GM21447 (cell line): ENCODE data around the gene C19orf73.
"Not testable (repeated sequence)": the region's sequence is repeated elsewhere in the genome, so short reads cannot be mapped to it uniquely, and the experiment has no call there.

Experiments
- ATAC-seq: cut with Tn5 transposase; IDR thresholded peaks from one replicate; pipeline ENCODE4 v1.9.1; 2021; ENCODE audit not compliant: unreplicated experiment

Gene C19orf73

DNA sequence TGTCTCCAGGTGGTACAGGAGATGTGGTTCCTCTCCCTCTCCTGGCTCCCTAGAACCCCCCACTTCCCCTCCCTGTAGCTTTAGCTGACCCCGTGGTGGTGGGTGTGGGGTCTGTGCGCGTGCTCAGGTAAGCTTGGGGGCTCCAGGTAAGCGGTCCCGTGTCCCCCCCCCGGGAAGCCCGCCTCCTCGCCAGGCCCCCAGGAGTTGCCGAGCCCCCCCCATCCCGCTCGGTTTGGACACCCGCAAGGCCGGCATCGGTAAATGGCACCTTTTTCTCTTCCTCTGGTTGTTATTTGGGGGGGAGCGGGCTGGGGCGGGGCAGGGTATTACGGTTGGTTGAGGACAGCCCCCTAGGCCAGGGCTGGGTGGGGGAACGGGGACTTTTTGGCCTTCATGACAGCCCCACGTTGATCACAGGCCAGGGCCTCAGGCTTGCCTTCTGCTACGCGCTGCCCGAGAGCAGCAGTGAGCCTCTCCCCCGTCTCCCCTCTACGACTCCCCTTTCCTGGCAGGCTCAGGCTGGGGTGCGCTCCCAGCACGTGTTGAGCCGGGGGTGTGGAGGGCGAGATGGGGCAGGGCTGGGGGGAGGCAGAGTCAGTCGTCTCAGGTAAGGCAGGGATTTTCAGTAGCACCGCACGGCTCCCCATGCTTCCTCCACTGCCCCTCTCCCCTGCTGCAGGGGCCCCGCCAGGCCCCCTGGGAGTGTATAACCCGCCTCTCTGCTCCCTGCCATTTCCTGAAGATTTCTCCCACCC is 15.4 kb downstream of the C19orf73 start:
- ATAC-seq, result no peak

DNA sequence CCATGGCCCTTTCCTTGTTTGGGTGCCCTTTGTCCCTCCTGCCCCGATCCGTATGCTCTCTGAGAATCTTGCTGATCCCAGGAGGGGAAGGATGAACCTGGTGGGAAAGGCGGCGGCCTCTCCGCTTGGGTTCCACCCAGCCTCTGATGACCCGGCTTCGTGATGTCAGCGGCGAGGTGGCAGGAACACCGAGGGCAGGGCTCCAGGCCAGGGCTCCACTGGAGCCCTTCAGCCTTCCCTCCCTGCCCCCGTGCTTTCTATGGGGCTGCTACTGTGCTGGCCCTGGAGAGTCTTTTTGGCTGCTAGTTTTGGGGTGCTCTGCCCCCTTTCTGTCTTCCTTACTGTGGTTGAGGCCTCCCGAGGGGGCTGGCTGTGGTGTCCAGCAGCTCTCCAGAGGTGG is 16.6 kb downstream of the C19orf73 start:
- ATAC-seq, result no peak

DNA sequence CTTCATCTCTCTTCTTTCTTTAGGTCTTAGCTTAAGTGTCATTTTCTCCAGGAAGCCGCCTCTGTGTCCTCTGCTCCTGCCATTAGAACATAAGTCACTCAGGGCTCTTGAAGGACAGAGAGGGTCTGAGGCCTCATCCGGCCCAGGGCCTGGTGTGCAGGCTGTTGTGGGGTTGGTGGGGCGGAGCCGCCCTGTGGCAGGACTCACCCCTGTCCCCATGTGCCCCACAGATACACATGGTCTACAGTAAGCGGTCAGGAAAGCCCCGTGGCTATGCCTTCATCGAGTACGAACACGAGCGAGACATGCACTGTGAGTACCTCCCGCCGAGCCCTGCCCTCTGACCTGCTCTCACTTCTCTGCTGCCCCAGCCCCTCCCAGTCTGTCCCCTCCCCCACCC is 17.8 kb downstream of the C19orf73 start:
- no peak for ATAC-seq

DNA sequence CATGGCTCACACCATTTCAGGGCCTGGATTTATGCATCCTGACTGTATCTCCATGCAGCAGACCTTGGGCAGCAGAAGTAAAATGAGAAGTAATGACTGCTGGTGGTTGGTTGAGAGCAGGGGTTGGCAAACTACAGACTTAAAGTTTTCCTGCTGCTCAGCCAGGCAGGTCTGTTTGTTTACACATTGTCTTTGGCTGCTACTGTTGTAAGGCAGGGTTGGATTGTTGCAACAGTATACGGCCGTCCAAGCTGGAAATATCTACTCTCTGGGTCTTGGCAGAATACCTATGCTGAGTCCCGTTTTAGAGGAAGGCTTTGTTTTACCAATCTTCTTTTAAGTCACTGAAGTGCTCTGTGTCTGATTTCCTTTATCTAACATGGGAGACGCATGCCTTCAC is 20.1 kb downstream of the C19orf73 start:
- ATAC-seq, result no peak

DNA sequence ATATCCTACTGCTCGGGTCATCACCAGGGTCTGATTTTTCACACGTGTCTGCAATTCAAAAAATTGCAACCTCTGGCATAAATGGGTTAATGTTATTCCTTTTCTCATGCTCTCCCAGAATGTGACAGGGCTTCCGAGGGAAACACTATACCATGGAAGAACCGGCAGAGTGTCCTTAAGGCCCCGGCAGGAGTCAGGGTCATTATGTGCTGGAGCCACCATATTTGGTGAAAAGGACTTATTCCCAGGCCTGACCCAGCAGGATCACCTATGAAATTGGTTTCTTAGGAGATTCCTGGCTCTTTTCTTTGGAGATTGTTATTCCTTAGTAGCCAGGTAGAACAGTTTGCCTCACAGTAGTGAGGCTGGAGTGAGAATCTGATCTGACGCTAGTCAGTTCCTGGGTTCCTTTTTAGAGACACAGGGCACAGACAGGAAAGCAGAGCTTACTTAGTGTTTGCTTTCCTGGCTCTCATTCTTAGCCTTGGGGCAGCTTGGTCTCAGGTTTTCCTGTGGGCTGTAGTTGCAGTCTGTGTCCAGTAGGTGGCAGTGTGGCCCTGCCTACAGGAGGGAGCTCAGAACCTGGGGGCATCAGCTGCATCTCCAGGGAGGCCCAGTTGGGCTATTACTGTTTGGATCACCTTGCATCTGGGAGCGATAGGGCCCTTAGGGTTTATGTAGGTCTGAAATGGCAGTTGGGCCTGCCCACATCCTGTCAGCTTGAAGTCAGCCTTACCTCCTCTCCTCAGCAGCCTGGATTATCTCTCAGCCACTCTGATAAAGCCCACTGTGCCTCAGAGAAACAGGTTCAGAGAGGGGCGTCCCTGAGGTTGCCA is 21.3 kb downstream of the C19orf73 start:
- no peak for ATAC-seq

DNA sequence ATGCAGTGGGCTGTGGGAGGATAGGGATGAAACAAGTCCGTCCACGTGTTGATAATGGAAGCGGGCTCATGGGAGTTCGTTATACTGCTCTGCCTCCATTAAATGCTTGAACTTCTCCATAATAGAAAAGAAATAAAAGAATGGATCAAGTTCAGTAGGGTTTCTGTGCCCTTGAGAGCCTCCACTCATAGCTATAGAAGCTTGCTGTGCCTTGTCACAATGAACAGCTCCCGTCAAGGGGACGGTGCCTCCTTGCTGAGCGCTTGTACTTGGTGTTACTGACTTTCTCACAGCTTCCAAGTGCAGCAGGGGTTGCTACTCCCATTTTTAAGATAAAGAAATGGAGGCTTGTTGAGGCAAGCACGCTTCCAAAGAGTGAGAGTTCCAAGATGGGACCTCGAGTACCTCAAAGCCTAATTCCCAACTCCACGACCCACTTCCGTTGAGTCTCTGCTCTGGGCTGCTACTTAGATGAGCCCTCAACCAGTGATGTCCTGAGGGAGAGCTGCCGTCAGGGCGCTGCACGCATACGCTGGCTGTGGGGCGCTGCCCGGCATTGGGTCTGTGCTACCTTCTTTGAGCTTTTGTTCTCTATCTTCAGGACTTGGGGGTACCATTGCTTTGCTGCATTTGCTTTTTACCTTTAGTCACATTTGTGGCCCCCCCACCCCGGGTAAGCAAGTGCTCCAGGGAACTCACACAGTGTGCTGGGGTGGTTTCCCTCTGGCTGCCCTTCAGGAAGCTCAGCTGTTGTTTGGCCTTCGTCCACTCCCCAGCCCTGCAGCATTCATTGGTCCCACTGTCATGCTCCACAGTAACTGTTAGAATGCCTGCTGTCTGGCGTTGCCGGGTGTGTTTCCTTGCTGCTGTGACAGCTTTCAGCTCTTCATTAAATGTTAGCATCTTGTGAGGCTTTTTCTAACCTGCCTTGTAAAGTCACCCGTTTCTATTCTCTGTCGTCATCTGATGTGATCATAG is 24.1 kb downstream of the C19orf73 start:
- no peak for ATAC-seq

DNA sequence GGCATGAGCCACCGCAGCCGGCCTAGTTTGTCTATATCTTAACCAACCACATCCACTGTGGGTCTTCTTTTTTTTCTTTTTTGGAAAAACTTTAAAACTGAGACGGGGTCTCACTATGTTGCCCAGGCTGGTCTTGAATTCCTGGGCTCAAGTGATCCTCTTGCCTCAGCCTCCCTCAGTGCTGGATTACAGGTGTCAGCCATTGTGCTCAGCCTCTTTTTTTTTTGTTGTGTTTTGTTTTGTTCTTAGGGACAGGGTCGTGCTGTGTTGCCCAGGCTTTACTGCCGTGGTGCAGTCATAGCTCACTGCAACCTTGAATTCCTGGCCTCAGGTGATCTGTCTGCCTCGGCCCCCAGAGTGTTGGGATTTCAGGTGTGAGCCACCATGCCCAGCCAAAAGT is 26.3 kb downstream of the C19orf73 start:
- ATAC-seq, result no peak

DNA sequence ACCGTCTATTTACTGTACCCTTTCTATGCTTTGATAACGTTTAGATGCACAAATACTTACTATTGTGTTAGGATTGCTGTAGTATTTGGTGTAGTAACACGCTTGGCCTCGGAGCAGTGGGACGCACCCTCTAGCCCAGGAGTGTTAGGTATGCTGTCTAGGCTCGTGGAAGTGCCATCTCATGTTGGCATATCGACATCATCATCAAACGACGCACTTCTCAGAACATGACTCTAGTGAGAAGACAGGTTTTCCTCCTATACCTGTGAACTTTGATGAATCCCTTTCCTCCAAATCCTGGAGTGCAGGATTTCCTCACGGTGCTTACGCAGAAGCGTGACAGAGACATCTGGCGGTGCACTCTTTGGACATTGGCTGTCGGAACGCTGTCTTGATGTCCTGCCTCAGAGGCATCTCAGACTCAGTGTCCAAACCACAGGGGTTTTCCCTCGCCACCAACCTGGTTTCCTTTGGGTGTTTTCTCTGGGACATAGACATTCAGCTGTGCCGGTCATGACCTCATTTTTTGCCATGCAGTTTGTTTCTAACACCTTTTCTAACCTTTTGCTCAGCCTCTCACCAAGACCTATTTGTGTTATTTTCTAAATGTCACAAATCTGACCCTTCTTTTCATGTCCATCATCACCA is 27.4 kb downstream of the C19orf73 start:
- no peak for ATAC-seq

DNA sequence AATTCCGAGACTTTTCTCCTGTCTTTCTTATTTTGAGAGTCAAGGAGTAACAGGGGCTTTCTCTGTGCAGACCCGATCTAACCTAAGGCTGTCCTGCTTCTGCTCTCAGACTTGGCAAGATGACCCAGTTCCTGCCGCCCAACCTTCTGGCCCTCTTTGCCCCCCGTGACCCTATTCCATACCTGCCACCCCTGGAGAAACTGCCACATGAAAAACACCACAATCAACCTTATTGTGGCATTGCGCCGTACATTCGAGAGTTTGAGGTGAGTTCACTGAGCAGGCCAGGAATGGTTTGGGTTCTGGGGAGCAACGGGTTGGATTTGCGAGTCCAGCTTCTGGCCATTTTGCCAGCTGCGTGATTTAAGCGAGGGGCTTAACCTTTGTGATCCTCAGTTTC is 32.6 kb downstream of the C19orf73 start:
- no peak for ATAC-seq

DNA sequence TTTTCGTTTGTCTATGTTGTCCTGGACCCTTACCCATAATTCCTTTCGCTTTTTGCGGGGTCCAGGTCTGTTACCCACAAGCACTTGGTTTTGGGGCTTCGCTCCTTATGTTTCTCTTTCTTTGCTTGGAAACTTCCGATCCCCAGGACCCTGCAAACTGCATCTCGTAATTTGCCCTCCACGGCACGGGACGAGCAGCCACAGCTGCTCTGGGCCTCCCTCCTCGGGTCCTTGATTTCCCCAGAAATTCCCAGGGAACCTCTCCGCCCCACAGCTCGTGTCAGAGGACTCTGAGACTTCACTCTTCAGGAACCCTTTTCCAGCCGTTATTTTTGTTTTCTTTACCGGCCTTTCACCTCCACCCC is 33.1 kb downstream of the C19orf73 start:
- no peak for ATAC-seq

DNA sequence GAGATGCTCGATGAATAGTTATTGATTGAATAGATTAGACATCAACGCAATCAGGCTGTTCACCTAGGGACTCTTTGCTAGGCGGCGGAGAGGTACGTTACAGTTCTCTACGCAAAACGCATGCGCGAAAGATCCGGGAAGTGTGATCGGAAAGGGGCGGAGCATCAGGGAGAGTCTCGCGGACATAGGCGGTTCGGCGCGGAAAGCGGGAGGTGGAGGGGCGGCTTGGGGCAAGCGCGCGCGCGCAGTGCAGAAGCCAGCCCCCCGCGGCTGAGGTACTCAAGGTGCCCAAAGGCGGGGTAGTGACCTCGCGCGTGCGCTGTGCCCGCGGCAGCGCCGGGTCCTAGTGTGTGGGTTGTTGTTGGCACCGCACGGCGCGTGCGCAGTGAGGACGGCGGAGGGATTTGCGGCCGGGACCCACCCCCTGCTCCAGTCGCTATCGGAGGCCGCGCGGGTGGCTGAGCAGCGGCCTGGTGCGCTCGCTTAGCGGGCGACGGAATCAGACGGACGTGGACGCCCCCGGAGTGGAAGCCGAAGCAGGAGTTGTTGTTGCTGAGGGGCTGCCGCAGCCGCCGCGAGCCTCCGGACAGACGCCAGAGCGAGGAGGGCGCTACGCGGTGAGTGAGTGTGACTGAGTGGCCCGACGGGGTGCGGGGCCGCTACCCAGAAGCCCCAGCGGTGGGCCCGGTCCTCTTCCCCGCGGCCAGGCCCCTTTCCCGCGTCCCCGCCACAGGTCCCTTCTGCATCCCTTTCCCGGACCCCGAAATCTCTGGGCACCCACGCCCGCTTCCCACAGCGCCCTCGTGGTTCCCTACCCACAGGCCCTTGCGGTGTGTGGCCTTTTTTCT is 33.7 kb downstream of the C19orf73 start, which contains the start of gene SNRNP70:
TSS of gene SNRNP70 (plus strand) at position 432 of the 848 bp plus-strand sequence. CDS start 964 bp downstream, outside the sequence.
- peak; percentile 86 for ATAC-seq

DNA sequence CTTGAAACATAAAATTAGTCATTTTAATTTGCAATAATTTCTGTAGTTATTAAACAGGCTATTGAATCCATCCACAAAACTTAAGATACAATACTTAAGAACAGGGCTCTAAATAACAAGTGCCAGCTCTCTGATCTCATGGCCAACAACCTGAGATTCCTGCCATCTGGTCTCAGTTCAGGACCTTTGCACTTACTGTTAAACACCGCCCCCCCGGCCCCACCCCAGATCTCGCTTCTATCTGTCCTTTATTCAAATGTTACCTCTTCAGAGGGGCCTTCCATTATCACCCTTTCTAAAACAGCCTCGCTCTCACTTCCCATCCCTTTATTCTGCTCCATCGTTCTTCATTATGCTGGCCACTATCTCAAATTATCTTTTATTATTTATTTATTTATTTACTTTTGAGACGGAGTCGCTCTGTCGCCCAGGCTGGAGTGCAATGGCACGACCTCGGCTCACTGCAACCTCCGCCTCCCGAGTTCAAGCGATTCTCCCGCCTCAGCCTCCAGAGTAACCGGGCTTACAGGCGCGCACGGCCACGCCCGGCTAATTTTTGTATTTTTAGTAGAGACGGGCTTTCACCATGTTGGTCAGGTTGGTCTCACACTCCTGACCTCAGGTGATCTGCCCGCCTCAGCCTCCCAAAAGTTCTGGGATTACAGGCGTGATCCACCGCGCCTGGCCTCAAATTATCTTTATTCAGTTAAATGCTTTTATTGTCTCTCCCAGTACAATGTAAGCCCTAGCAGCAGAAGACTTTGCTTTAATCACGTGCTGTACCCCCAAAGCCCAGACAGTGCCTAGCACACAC is 34.5 kb downstream of the C19orf73 start:
- no peak for ATAC-seq

DNA sequence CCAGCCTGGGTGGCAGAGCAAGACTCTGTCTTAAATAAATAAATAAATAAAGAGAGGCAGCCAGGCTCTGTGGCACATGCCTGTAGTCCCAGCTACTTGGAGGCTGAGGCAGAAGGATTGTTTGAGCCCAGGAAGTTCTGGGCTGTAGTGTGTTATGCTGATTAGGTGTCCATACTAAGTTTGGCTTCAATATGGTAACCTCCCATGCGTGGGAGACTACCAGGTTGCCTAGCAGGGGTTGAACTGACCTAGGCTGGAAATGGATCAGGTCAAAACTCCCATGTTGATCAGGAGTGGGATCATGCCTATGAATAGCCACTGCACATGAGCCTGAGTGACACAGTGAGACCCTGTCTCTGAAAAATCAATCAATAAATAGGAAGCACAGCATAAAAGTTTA is 37.7 kb downstream of the C19orf73 start:
- ATAC-seq, result no peak

DNA sequence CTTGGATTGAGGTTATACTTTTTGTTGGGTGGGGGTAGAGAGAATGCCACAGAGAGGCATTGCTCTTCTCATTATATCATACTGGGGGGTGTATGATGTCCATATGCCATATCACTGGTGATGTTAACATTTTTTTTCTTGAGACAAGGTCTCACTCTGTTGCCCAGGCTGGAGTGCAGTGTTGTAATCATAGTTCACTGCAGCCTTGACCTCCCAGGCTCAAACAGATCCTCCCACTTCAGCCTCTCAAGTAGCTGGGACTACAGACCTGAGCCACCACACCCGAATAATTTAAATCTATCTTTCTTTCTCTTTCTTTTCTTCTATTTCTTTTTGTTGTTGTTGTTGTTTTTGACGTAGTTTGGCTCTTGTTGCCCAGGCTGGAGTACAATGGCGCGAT is 38.6 kb downstream of the C19orf73 start:
- no peak for ATAC-seq

DNA sequence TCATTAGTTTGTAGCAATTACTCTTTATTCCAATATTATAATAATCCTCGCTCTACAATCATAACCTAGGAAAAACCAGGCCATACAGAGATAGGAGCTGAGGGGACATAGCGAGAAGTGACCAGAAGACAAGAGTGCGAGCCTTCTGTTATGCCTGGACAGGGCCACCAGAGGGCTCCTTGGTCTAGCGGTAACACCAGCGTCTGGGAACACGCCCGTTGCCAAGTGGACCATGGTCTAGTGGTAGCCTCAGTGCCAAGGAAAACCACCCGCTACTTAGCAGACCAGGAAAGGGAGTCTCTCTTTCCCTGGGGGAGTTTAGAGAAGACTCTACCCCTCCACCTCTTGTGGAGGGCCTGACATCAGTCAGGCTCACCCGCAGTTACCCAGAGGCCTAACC is 44.1 kb downstream of the C19orf73 start:
- not testable (repeated sequence) for ATAC-seq

DNA sequence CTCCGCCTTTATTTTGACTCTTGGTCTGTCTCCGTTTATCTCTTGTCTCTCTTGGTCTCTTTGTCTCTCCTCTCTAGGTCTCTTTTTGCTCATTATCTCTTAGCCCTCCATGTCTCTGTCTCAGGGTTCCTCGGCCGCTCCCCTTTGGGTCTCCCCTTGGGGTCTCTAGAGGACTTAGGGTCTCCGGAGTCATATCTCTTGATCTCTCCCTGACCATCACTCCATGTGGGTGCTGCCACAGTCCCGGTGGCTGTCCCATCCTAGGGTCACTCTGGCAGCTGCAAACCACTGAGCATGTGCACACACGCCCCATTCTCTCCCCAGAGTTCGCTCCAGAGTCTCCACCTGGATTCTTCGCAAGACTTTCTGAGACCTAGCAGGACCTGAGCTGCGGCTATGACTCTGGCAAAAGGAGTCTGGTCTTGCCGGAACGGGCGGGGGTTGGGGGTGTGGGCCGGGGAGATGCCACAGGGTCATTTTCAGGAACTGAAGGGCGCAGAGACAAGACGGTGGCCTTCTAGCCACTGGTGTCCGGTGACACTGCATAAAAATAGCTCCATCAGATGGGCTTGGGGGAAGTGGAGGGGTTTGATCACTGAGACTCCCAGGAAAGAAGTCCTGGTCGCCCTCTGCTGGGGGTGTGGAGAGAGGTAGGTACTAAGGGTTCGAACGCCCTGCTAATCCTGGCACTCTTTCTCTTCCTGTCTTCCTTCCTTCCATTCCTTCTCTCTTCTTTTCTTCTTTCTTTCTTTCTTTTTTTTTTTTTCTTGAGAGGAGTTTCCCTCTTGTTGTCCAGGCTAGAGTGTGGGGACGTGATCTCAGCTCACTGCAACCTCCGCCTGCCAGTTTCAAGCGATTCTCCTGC is 45.2 kb downstream of the C19orf73 start:
- no peak for ATAC-seq

DNA sequence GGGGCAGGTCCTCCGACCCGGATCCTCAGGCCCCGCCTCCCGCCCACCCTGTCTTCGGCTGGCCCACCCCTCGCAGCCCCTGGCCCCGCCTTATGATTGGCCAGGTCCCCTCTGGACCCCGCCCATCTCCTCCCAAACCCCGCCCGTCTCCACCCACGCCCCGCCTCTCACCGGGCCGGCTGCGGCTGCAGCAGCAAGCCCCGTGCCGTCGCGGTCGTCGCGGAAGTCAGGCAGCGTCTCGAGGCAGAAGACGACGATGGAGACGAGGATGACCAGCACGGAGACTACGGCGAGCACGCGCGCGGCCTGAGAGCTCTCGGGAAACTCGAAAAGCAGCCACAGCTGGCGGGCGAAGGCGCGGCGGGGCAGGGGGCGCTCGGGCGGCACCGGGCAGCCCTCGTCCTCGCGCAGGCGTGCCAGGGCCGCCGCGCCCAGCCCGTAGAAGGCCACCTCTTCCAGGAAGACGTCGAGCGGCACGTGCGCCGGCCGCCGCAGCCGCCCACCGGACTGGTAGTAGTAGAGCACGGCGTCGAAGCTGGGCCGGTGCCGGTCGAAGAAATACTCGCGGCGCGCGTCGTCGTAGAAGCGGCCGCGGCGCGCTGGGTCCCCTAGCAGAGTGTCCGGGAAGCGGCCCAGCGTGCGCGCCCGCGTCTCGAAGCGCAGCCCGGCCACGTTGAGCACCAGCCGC is 46.9 kb downstream of the C19orf73 start:
- no peak for ATAC-seq
